GM12864 (cell line): ENCODE measurements around the gene KIF2C.

Experiments
- DNase-seq: peaks from one replicate; pipeline ENCODE4 v3.0.0-alpha.2; 2011; ENCODE audit warnings: low read depth
- H3K4me3 ChIP-seq: 2 replicates; pipeline ENCODE4 v1.5.1; 2011; ENCODE audit warnings: mild to moderate bottlenecking, low read depth, low read length, control low read depth
- CTCF ChIP-seq: IDR thresholded peaks from 2 replicates; pipeline ENCODE4 v1.5.1; 2011; ENCODE audit warnings: low read depth, mild to moderate bottlenecking, moderate library complexity, low read length, control low read depth, inconsistent platforms; ENCODE audit errors: missing control alignments

The KIF2C gene

GRCh38 chr1:44775078-44775929 is 35.7 kb downstream of the KIF2C start, which contains the start of gene RPS8:
Gene RPS8, plus strand, starts transcription at chr1:44775540. Its CDS starts 57 bp downstream, at chr1:44775597.
- peak within 1 kb of the TSS; percentile 77 for H3K4me3 ChIP-seq
- TF ChIP-seq CTCF = no peak
- peak; percentile 83 for DNase-seq

- no peak for DNase-seq
- no peak for TF ChIP-seq CTCF
- H3K4me3 ChIP-seq = peak overlapping the region; percentile 77
These were observed 36.5 kb downstream of the KIF2C start for GRCh38 chr1:44775930-44776729.

DNA sequence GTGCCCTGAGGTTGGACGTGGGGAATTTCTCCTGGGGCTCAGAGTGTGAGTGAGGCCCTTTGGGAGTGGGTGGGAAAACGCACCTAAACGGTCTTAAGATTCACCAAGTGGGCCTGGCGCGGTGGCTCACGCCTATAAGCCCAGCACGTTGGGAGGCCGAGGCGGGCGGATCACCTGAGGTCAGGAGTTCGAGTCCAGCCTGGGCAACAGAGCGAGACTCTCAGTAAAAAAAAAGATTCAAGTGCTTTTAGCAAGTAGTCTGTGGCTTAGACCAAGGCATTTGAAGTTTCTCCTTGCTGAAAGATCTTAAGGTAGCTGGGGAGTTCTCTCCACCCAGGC is 37.1 kb downstream of the KIF2C start:
- TF ChIP-seq CTCF = no peak
- peak overlapping the region; percentile 77 for H3K4me3 ChIP-seq
- no peak for DNase-seq

GRCh38 chr1:44777547-44777946 is 37.9 kb downstream of the KIF2C start:
- H3K4me3 ChIP-seq = peak overlapping the region; percentile 77
- TF ChIP-seq CTCF = no peak
- DNase-seq = no peak

GRCh38 chr1:44777969-44778635 is 38.5 kb downstream of the KIF2C start:
- no peak for DNase-seq
- peak overlapping the region; percentile 77 for H3K4me3 ChIP-seq
- TF ChIP-seq CTCF = no peak

- no peak for DNase-seq
- TF ChIP-seq CTCF = no peak
- no peak overlapping the region for H3K4me3 ChIP-seq
These were observed 39.3 kb downstream of the KIF2C start for GRCh38 chr1:44778705-44779576.
